GM15510 (cell line): ENCODE results near the gene C3orf20.

Experiments
- POLR2A ChIP-seq: IDR thresholded peaks from 3 replicates; pipeline ENCODE4 v1.6.1; 2011; ENCODE audit warnings: borderline replicate concordance; ENCODE audit not compliant: insufficient read length; ENCODE audit errors: extremely low read depth

Gene C3orf20

GRCh38 chr3:14812196-14812790 is 137.4 kb downstream of the C3orf20 start:
- TF ChIP-seq POLR2A, result no peak

- TF ChIP-seq POLR2A, result no peak
Measured at GRCh38 chr3:14814411-14814871, 139.5 kb downstream of the C3orf20 start.

GRCh38 chr3:14816359-14816758 is 141.4 kb downstream of the C3orf20 start:
- no peak for TF ChIP-seq POLR2A

- TF ChIP-seq POLR2A, result no peak
Measured at GRCh38 chr3:14818804-14819500, 144.0 kb downstream of the C3orf20 start, which contains the start of gene FGD5. TSS of gene FGD5 (plus strand) at chr3:14818962. CDS start at chr3:14819072, 110 bp downstream.

- TF ChIP-seq POLR2A, result no peak
Measured at GRCh38 chr3:14819671-14820070, 144.7 kb downstream of the C3orf20 start.

GRCh38 chr3:14820156-14820555 is 145.2 kb downstream of the C3orf20 start:
- TF ChIP-seq POLR2A, result no peak

- TF ChIP-seq POLR2A, result no peak
Measured at GRCh38 chr3:14821151-14821550, 146.2 kb downstream of the C3orf20 start.

GRCh38 chr3:14822134-14822533 is 147.2 kb downstream of the C3orf20 start:
- TF ChIP-seq POLR2A, result no peak
